NCI-H2107 treated with DMSO at 0.1 percent for 48 hours (cell line): Measurements from ENCODE around the gene LRRC75B.
"Not testable (repeated sequence)": the region's sequence is repeated elsewhere in the genome, so short reads cannot be mapped to it uniquely, and the experiment has no call there.

Experiments
- DNase-seq: peaks from one replicate; lab custom pipeline; 2025; ENCODE audit not compliant: unreplicated experiment; lab: John Stamatoyannopoulos, UW

Gene LRRC75B

GRCh38 chr22:24592851-24593558 lies at the start of gene LRRC75B:
Gene LRRC75B, minus strand, starts transcription at chr22:24593073. Its CDS starts 34 bp downstream, at chr22:24593039.
- DNase-seq = no peak

- DNase-seq = not testable (repeated sequence)
Measured at GRCh38 chr22:24642307-24642706, 49.4 kb upstream of the LRRC75B start.

- not testable (repeated sequence) for DNase-seq
Measured at GRCh38 chr22:24636513-24636912, 43.6 kb upstream of the LRRC75B start.

GRCh38 chr22:24634776-24635389 lies 42.0 kb upstream of the LRRC75B start:
- not testable (repeated sequence) for DNase-seq

GRCh38 chr22:24633231-24634023 lies 40.6 kb upstream of the LRRC75B start:
- DNase-seq = not testable (repeated sequence)

GRCh38 chr22:24632642-24633041 lies 39.8 kb upstream of the LRRC75B start:
- DNase-seq = not testable (repeated sequence)

- DNase-seq = not testable (repeated sequence)
Measured at GRCh38 chr22:24631430-24632122, 38.7 kb upstream of the LRRC75B start.

- DNase-seq = not testable (repeated sequence)
Measured at GRCh38 chr22:24630812-24631427, 38.0 kb upstream of the LRRC75B start.

- DNase-seq = not testable (repeated sequence)
Measured at GRCh38 chr22:24629069-24629468, 36.2 kb upstream of the LRRC75B start.

GRCh38 chr22:24627911-24628310 lies 35.0 kb upstream of the LRRC75B start:
- DNase-seq = not testable (repeated sequence)

GRCh38 chr22:24622596-24622995 lies 29.7 kb upstream of the LRRC75B start:
- not testable (repeated sequence) for DNase-seq

- DNase-seq = not testable (repeated sequence)
Measured at GRCh38 chr22:24621244-24621643, 28.4 kb upstream of the LRRC75B start.

- DNase-seq = not testable (repeated sequence)
Measured at GRCh38 chr22:24614794-24615193, 21.9 kb upstream of the LRRC75B start.

GRCh38 chr22:24609888-24610287 lies 17.0 kb upstream of the LRRC75B start:
- DNase-seq = not testable (repeated sequence)

- DNase-seq = not testable (repeated sequence)
Measured at GRCh38 chr22:24608327-24608726, 15.5 kb upstream of the LRRC75B start.

GRCh38 chr22:24607429-24607983 lies 14.6 kb upstream of the LRRC75B start:
- not testable (repeated sequence) for DNase-seq

GRCh38 chr22:24606340-24606739 lies 13.5 kb upstream of the LRRC75B start:
- DNase-seq = not testable (repeated sequence)

GRCh38 chr22:24603770-24604629 lies 11.1 kb upstream of the LRRC75B start:
- DNase-seq = not testable (repeated sequence)
